ENCODE results near the gene KIF1A. TPM values are rescaled to one million over a fixed set of nuclear protein-coding genes. Genes with fewer than 3 reads are reported as not detected.
"Not testable (repeated sequence)": the region's sequence is repeated elsewhere in the genome, so short reads cannot be mapped to it uniquely, and the experiment has no call there.

Gene KIF1A
- total and polyA plus RNA-seq, 10 of the 15 experiments (the other 5 are each of a cell fraction or from before 2014, with no cell fraction given) = 0.04 to 0.95 (median 0.06) TPM; not detected in 5

GRCh38 chr2:240674461-240675184, 145.4 kb downstream of the KIF1A start:
- POLR2A ChIA-PET; H3K27ac ChIP-seq (ENCODE audit: control insufficient read depth, insufficient read depth); H3K9me3 ChIP-seq (replicated peaks; ENCODE audit: control insufficient read depth, insufficient read depth, low read length); H4K20me1 ChIP-seq (ENCODE audit: control insufficient read depth, insufficient read depth); H3K4me3 ChIP-seq; H2AFZ ChIP-seq (ENCODE audit: control insufficient read depth, low read depth, low read length); H3K36me3 ChIP-seq (ENCODE audit: control insufficient read depth in 2 of 2, insufficient read depth in 2 of 2, low read length in 1 of 2); H3K4me1 ChIP-seq (ENCODE audit: control insufficient read depth, insufficient read depth, low read length); ATAC-seq; H3K79me2 ChIP-seq (ENCODE audit: control insufficient read depth, insufficient read depth, low read length); H3K9ac ChIP-seq (ENCODE audit: control insufficient read depth, insufficient read depth, low read length); DNase-seq (ENCODE audit: low read depth, low spot score); H3K4me2 ChIP-seq (ENCODE audit: control insufficient read depth, insufficient read depth); BruUV-seq (replicated peaks); H3K27me3 ChIP-seq (replicated peaks in 1 of 2; ENCODE audit: control insufficient read depth in 2 of 2, insufficient read depth in 2 of 2, low read length in 1 of 2); CTCF ChIA-PET; SMC1A ChIA-PET (ENCODE audit: uncharacterized antibody, unreplicated experiment); in situ Hi-C loops (cut with MboI); RAD21 ChIA-PET (ENCODE audit: unreplicated experiment); intact Hi-C loops (cut with micrococcal nuclease; ENCODE audit: unreplicated experiment); FAIRE-seq: not testable (repeated sequence)
- WGBS (ENCODE audit: insufficient coverage, insufficient replicate concordance, low lambda C conversion rate, missing lambda C conversion rate) = 20% methylated on average over 9 of the region's 16 CpGs

- no peaks in the 10 kb centered on the region for H3K79me2 ChIP-seq (ENCODE audit: control insufficient read depth, insufficient read depth, low read length)
- ChIA-PET POLR2A (no interaction called here), CTCF (no interaction called here), SMC1A (ENCODE audit: uncharacterized antibody, unreplicated experiment) (no interaction called here), RAD21 (ENCODE audit: unreplicated experiment) (no interaction called here)
- no peaks in the 10 kb centered on the region for H3K36me3 ChIP-seq (ENCODE audit: control insufficient read depth in 2 of 2, insufficient read depth in 2 of 2, low read length in 1 of 2)
- no peaks in the 10 kb centered on the region for H3K4me1 ChIP-seq (ENCODE audit: control insufficient read depth, insufficient read depth, low read length)
- no peak overlapping the region for H3K4me3 ChIP-seq
- no peak overlapping the region for H3K4me2 ChIP-seq (ENCODE audit: control insufficient read depth, insufficient read depth)
- H3K27me3 ChIP-seq (replicated peaks in 1 of 2; ENCODE audit: control insufficient read depth in 2 of 2, insufficient read depth in 2 of 2, low read length in 1 of 2) = no peaks in the 10 kb centered on the region; a peak in 1 of 4 replicates
- no TSS peak for BruUV-seq (replicated peaks)
- DNase-seq (ENCODE audit: low read depth, low spot score) (no peak), FAIRE-seq (no peak), ATAC-seq (no peak)
- no peak overlapping the region for H3K9ac ChIP-seq (ENCODE audit: control insufficient read depth, insufficient read depth, low read length)
- 68% methylated on average over 37 of the region's 55 CpGs for WGBS (ENCODE audit: insufficient coverage, insufficient replicate concordance, low lambda C conversion rate, missing lambda C conversion rate)
- in situ Hi-C loops (cut with MboI) (no loop called here), intact Hi-C loops (cut with micrococcal nuclease; ENCODE audit: unreplicated experiment) (no loop called here)
- H2AFZ ChIP-seq (ENCODE audit: control insufficient read depth, low read depth, low read length) = no peak overlapping the region
- H3K9me3 ChIP-seq (replicated peaks; ENCODE audit: control insufficient read depth, insufficient read depth, low read length) = no peaks in the 10 kb centered on the region; the same call in 2 of the 3 replicates
- H3K27ac ChIP-seq (ENCODE audit: control insufficient read depth, insufficient read depth) = no peak overlapping the region
- no peaks in the 10 kb centered on the region for H4K20me1 ChIP-seq (ENCODE audit: control insufficient read depth, insufficient read depth)
- TF ChIP-seq BCL11A (IDR thresholded peaks at IDR 0.05; ENCODE audit: low read depth, low read length) = no peak
- no peak for TF ChIP-seq CHD4 (IDR thresholded peaks at IDR 0.05)
- no peak for TF ChIP-seq ZBTB11 (CRISPR knock-in tag; IDR thresholded peaks at IDR 0.05)
- TF ChIP-seq PML (IDR thresholded peaks at IDR 0.05; ENCODE audit: low read length) = no peak
- no peak for TF ChIP-seq YBX1 (IDR thresholded peaks at IDR 0.05)
- no peak for TF ChIP-seq CREB1 (IDR thresholded peaks at IDR 0.05; ENCODE audit: low read depth)
- TF ChIP-seq CEBPZ (IDR thresholded peaks at IDR 0.05; ENCODE audit: low read depth, low read length) = no peak
- no peak for TF ChIP-seq LARP7 (IDR thresholded peaks at IDR 0.05)
- TF ChIP-seq EED (IDR thresholded peaks at IDR 0.05; ENCODE audit: low read depth) = no peak
Measured at GRCh38 chr2:240672701-240673190, 147.3 kb downstream of the KIF1A start.
